Measurements from ENCODE around the gene AMBRA1. TPM values are rescaled to one million over a fixed set of nuclear protein-coding genes. Genes with fewer than 3 reads are reported as not detected.

AMBRA1 gene
- polyA plus RNA-seq, 2 of the 4 experiments (the other 2 are of a cell fraction), result 11.5 to 13.4 TPM

GRCh38 chr11:46389450-46390330, 204.1 kb downstream of the AMBRA1 start:
- DNase-seq (ENCODE audit: low read depth in 1 of 2, low spot score in 1 of 2) (peak; percentile 82 to 92), FAIRE-seq (no peak), ATAC-seq (peak; percentile 48 to 83)
- Histone ChIP-seq H3K4me1 (peaks cover 18% of the 10 kb centered on the region; the same call in 2 of the 3 replicates), H3K27ac (peak overlapping the region in 1 of 2 experiments; percentile 62; a peak in 2 of 6 replicates), H3K4me2 (peak overlapping the region; percentile 98), H3K4me3 (peak overlapping the region; percentile 59), H3K9me3 (no peaks in the 10 kb centered on the region)
- WGBS (ENCODE audit: missing lambda C conversion rate), result 11% methylated on average over 24 of the region's 80 CpGs
- peak; percentile 56; the same call in 1 of the 2 replicates for TF ChIP-seq BHLHE40 (IDR thresholded peaks at IDR 0.05; ENCODE audit: low read depth, low read length)
- no peak for TF ChIP-seq FOSL2 (IDR thresholded peaks at IDR 0.05)
- no peak for TF ChIP-seq FOSL2 (CRISPR knock-in tag; IDR thresholded peaks at IDR 0.05)
- peak; percentile 43; the same call in 1 of the 2 replicates for TF ChIP-seq MYC (IDR thresholded peaks at IDR 0.05; ENCODE audit: borderline replicate concordance, low read length)
- TF ChIP-seq NPAS2 (CRISPR knock-in tag; IDR thresholded peaks at IDR 0.05; ENCODE audit: borderline replicate concordance), result peak; percentile 40; the same call in 1 of the 2 replicates
- TF ChIP-seq E2F6 (IDR thresholded peaks at IDR 0.05; ENCODE audit: borderline replicate concordance, low read depth), result peak; percentile 54
- no peak for TF ChIP-seq PHF8 (IDR thresholded peaks at IDR 0.05; ENCODE audit: borderline replicate concordance, low read depth)
- peak; percentile 78 for TF ChIP-seq MAX (IDR thresholded peaks at IDR 0.05)
- TF ChIP-seq SMC3 (IDR thresholded peaks at IDR 0.05), result peak; percentile 79
- peak; percentile 76 to 89 for TF ChIP-seq RAD21 (conservative IDR thresholded peaks at IDR 0.05 in 1 of 2, IDR thresholded peaks at IDR 0.05 in 1 of 2)
- TF ChIP-seq CTCF (IDR thresholded peaks at IDR 0.05), result peak; percentile 83
- CTCF ChIA-PET, result interaction anchor here (0.5 to 10.2 kb wide), 53 partner anchors 9 to 764 kb away, joined by 3 to 220 read pairs (median 4); partner anchors contain the start of genes ATG13, HARBI1, MDK and ZNF408
- POLR2A ChIA-PET, result no interaction called here

- H3K9me3 ChIP-seq, result no peaks in the 10 kb centered on the region
- peaks cover 23% of the 10 kb centered on the region for H3K4me1 ChIP-seq
- TF ChIP-seq RARB (CRISPR knock-in tag; IDR thresholded peaks at IDR 0.05), result no peak
- TF ChIP-seq NPAS2 (CRISPR knock-in tag; IDR thresholded peaks at IDR 0.05; ENCODE audit: borderline replicate concordance), result no peak
- TF ChIP-seq HES2 (IDR thresholded peaks at IDR 0.05), result no peak
- no peak for TF ChIP-seq POLR2A (IDR thresholded peaks at IDR 0.05; ENCODE audit: low read length)
- TF ChIP-seq KDM5A (IDR thresholded peaks at IDR 0.05), result no peak
- no peak for TF ChIP-seq SREBF2 (IDR thresholded peaks at IDR 0.05)
- TF ChIP-seq CHD2 (IDR thresholded peaks at IDR 0.05; ENCODE audit: low read length, partially characterized antibody), result no peak
- no peak for TF ChIP-seq PHF8 (IDR thresholded peaks at IDR 0.05; ENCODE audit: borderline replicate concordance, low read depth)
- TF ChIP-seq GATA3 (IDR thresholded peaks at IDR 0.05; ENCODE audit: borderline replicate concordance), result no peak
- no peak for TF ChIP-seq HOXA7 (CRISPR knock-in tag; IDR thresholded peaks at IDR 0.05)
- no peak for TF ChIP-seq ZFP36 (IDR thresholded peaks at IDR 0.05; ENCODE audit: borderline replicate concordance, partially characterized antibody)
- TF ChIP-seq ZC3H11A (IDR thresholded peaks at IDR 0.05), result no peak
- TF ChIP-seq REST (IDR thresholded peaks at IDR 0.05), result no peak
- no peak for TF ChIP-seq RNF2 (IDR thresholded peaks at IDR 0.05; ENCODE audit: borderline replicate concordance, low read depth)
- no peak for TF ChIP-seq CHD4 (IDR thresholded peaks at IDR 0.05; ENCODE audit: borderline replicate concordance)
- ATAC-seq (peak; percentile 2 to 19; a peak in 5 of 6 replicates), DNase-seq (ENCODE audit: low read depth in 1 of 2, low spot score in 1 of 2) (no peak), FAIRE-seq (no peak)
- CTCF ChIA-PET, result interaction anchor here (0.5 to 10.2 kb wide), 47 partner anchors 10 to 765 kb away, joined by 3 to 220 read pairs (median 5); partner anchors contain the start of genes ATG13, HARBI1 and MDK
- peak overlapping the region; percentile 59 for H3K4me3 ChIP-seq
- peak overlapping the region; percentile 98 for H3K4me2 ChIP-seq
- WGBS (ENCODE audit: missing lambda C conversion rate), result 8% methylated on average over 13 of the region's 21 CpGs
- H3K27ac ChIP-seq, result 0 out of 6 replicates have a peak overlapping the region, but pooled peaks of 1 of the 2 experiments have one; percentile 33
- POLR2A ChIA-PET, result no interaction called here
Measured at GRCh38 chr11:46388619-46389449, 205.0 kb downstream of the AMBRA1 start.

Measured in A549 (cell line).